Amniotic stem cell (primary cell): Measurements from ENCODE around the gene RAB7B.

Source experiments
- DNase-seq: peaks from one replicate; lab custom pipeline; 2025; lab: John Stamatoyannopoulos, UW

RAB7B gene

DNA sequence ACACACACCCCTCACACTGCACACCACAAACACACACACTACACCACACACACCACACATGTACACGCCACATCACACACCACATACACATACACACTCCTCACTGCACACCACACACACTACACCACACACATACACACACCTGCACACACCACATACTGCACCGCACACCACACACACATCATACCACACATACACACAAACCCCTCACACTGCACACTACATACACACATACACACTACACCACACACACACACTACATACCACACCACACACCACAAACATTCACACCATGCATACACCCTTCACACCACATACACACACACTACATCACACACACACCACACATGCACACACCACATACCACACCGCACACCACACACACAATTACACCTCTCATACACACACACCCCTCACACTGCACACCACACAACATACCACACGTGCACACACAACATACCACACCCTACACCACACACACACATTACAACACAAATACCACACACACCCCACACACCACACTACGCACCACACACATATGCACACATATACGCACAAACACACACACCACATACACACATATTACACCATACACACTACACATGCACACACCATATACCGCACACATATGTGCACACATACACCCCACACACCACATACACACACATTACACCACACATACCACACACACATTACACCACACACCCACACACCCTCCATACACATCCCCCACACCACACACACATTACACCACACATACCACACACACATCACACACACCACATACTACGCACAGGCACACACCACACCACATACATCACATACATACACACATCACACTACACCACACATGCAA lies 29.6 kb downstream of the RAB7B start:
- no peak for DNase-seq

DNA sequence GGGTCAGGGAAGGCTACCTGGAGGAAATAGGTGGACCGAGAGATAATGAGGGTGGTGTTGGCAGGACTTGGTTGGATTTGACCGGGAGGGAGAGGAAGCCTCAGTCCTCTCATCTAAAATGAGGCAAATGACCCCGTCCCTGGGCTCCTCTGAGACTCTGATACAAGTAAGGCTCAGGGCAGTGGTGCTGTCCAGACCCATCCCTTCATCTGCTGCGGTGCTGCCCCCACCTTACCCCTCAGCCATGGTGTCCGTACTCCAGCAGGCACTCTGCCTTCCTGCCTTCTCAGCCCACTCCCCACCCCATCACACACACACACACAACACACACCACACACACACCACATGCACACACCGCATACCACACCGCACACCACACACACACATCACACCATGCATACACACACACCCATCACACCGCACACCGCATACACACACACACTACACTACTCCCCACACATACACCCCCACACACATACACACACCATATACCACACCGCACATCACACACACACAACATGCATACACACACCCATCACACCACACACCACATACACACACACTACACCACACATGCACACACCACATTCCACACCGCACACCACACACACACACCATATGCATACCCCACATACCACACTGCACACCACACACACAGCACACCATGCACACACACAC lies 30.6 kb downstream of the RAB7B start:
- no peak for DNase-seq

DNA sequence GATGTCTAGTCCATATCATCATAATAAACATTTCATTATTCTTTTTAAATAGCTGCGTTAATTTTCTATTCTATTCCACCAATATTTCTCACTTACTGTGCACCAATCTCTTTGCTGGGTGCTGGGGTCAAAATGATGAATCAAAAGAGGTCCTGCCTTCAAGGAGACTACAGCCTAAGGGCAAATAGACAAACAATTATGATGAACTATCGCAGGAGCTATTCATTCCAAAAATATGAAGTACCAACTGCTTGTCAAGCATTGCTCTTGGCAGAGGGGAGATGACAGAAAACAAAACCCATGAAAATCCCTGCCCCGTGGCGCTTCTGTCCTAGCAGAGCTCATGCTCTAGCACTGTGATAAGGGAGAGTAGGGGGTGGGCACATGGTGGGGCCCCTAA lies 31.1 kb downstream of the RAB7B start:
- no peak for DNase-seq

DNA sequence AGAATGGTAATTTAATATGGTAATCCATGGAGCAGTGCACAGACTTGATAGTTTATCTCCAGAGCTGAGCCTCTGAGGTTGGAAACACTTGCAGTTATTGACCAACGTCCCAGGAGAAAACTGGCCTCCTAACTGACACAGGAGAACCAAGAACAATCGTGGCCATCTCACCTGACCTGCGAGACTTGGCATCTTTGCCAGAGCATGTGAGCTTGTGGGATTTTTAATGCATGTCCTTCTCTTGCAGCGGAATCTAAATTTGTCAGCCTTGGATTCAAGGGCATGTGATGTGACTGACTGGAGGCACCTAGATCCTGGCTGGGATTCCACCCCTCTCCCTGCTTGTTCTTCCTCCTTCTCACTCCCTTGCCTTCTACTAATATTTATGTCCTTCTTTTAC lies 32.1 kb downstream of the RAB7B start:
- DNase-seq: no peak

DNA sequence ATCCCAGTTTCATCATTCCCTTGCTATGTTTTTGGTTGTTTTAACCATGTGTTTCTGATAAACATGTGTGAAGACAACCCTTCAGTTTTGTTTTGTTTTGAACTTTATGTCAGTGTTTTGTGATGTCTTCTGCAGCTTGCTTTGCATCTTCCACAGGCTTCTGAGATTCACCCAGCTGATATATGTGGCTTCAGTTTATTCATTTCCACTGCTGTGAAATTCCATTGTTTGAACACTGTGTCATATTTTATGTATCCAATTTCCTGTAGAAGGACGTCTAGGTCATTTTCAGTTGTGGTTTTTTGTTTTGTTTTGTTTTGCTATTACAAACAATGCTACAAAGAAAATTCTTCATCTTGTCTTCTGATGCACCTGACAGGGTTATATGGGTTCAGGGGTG lies 32.7 kb downstream of the RAB7B start:
- DNase-seq: no peak

DNA sequence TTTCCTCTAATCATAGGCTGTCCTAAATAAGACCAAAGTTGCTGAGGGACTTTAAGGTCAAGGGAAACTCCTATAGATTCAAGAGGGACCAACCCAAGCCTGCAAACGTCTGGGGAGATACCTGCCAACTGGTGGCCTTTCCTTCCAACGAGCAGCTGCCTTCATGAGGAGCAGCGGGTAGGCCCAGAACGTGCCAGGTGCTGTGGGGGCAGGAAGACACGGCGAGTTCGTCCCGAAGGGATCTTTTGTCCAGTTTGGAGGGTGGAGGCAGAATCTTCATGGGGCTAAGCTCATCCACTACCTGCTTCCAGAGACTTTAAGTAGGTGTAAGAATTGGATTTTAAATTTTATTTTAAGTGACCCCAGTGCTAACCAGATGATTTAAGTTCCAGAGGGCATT lies 34.0 kb downstream of the RAB7B start:
- DNase-seq: no peak

DNA sequence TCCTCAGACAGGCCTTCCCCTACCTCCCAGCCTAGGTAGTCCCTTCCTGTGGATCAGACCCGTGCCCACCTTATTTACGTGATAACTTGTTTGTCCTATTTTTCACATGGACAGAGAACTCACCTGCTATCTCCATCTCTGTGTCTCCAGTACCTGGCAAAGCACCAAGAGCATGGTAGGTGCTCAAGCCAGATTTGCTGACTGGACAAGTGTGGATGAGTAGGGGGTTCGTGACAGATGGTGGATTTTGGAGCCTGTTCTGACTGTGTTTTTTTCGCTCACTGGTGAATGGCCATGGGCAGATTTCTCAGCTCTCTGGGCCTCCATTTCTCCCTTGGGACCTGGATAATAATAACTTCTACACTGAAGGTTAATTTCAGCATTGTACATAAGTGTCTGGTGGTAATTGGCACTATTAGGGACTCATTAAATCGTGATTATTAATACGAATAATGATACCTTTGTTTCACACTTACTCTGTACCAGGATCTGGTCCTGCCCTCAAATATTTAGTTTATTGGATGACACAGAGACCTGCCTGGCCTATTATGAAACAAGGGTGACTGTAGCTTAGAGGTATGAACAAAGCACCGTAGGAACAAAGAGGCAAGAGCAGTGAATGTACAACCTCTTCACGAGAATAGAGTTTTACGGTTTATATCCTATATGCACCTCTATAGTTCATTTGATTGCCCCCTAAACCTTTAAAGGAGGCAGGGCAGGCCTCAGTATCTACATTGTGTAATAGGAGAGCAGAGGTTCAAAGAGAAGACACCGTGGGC lies 35.5 kb downstream of the RAB7B start:
- DNase-seq: no peak

DNA sequence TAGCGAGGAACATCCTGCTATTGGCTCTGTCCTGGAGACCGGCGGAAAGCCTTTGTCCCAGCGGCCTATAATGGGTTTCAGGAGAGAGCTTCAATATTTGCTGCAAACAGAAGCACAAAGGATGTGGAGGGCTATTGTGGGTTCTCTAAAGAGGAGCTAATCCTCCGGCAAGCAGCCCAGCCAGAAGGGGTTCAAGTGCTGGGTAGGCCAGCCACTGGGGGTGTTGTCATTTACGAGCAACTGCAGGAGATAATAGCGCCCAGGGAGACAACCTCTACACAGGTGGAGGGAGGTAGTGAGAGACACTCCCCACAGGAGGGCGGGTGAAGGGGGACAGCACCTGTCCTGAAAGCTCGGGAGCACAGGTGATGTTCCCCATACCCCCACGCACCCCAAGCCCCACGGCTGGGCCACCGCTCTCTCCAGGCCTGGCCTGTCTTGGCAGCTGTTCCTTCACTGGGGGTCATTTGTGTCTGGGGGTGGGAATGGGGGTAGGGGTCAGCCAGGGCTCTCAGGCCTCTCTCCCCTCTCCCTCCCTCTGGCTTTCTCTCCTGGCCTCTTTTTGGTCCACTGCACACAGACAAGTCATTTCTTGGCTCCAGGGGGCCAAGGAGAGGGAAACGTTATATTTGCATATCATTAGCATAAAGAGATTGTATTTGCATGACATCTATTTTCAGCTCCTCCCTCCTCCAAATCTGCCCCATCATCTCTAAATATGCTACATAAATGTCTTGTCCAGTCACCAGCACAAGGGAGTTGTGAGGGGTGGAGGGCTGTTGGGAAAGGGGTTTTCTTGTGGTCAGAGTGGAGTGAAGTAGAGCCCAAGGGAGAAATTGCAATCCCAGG lies 37.9 kb downstream of the RAB7B start:
- no peak for DNase-seq

DNA sequence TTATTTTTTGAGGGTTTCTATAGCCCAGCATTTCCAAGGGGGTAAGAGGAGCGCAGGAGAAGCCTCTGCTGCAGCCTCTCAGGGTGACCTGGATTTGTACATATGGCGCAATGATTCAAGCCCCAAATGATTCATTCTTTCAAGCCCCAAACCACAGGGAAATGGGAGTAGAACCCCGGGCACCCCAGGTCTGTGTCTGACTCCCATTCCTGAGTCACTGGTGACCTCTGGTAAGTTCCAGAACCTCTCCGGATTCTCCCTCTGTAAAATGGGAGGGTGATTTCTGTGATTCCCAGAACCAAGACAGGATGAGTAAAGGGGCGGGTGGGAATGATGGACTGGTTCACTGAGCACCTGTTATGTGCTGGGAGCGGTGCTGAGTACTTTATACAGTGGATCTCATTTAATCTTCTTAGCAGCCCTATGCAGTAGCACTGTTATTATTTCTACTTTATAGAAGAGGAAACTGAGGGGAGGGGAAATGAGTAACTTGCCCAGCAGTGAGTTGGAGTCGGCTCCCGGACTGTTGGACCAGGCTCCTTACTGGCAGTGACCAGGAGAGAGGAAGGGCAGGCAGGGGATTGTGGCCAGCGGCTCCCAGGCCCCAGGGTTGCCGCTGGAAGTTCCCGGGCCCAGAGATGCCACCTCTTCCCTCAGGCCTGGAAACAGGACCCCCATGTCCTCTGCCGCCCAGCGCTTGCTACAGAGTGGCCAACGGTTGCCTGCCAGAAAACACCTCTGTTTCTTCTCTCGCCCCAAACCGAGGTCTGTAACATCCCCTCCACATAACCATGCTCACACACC lies 39.6 kb downstream of the RAB7B start:
- no peak for DNase-seq

DNA sequence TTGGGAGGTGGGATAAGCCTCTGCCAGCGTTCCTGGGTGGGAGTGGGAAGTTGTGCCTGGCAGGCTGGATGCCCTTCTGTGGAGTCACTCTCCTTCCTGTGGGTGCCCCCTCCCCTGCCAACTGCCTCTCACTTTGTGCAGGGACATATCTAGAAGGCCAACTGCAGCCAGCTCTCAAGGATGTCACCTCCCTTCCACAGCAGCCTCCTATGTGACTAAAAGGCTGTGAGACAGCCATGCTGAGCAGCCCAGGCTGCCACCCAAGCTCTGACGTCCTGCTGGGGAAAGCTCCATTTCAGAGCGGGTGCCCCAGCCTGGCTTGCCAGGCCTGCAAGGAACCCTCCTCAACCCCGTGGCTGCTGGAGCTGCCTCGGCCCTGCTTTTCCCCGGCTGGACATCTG lies 40.4 kb downstream of the RAB7B start:
- no peak for DNase-seq

DNA sequence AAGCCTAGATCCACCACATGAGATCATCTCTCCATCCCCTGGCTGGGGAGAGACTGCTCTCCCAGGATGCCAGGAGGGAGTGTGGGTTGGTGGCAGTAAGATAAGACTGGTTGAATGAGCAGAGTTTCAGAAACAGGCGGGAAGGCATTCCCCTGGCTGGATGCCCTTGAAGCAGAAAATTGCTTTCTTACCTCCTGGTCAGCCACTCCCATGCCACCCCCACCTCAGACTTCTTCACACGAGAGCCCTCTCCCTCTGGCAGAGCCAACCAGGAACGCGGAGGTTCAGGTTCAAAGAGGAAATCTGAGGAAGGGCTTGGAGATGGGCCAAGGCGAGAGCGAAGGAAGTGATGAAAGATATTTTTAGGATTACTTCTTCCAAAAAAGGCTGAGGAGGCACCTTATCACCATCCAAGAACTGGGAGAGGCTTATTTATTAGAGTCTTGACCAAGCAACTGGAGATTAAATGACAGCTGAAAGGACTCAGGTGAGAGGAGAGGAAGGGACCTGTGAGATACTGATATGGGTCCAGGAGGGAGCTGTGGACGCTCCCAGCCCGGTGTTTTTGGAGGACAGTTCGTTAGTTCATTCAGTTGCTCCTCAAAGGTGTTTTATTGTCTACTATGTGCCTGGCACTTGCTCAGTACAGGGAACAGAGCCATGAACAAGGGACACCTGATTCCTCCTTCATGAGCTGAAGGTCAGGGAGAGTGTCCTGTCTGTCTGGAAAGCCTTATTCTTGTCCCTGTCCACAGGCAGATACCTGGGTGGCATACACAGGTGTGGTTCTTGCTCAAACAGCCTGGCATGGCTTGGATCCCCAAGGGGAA lies 41.0 kb downstream of the RAB7B start:
- DNase-seq: no peak

DNA sequence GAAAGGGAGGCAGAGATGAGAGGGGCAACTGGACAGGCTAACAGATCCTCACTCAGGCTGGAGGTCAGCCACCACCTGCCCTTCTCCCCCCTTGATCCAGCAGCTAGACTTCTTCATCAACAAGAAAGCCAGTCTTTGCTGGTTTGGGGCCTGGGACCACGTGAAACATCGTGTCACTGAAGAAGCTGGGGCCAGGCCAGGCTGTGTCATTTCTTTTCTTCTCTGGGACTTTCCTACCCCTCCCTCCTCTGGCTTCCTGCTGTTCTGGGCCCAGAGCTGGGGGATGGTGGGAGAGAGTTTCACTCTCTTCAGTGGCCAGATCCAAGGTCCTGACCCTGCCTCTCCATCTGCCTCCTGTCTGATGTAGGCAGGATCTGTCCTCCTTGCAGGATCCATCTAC lies 41.8 kb downstream of the RAB7B start:
- no peak for DNase-seq

DNA sequence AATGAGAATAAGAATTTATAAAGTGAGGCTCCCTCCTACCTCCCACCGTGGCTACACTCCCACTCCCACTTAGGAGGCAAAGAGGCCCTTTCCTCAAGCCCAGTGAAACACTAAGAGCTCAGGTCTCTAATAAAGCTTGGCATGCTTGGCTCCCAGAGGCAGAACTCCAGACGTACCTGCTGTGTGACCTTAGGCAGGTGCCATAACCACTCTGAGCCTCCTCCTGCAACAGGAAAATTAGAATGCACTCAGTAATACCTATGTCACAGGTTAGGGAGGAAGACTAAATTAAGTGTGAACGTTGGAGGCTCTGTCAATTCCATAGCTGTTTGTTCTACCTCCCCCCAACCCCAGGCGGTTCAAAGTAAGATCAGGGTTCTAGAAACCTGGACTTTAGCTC lies 43.4 kb downstream of the RAB7B start:
- no peak for DNase-seq

DNA sequence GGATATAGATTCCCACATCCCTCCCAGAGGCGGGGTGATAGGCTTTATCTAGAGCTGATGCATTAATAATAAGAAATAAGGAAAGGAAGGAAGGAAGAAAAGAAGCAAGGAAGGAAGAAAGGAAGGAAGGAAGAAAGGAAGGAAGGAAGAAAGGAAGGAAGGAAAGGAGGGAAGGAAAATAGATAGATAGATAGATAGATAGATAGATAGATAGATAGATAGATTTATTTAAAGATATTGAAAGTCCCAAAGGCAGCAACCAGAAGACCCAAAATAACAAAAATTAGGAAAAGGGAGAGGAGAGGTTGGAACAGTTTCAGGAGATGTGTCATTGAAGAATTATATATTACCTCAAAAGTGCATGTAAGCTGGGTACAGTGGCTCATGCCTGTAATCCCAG lies 47.7 kb downstream of the RAB7B start:
- no peak for DNase-seq

DNA sequence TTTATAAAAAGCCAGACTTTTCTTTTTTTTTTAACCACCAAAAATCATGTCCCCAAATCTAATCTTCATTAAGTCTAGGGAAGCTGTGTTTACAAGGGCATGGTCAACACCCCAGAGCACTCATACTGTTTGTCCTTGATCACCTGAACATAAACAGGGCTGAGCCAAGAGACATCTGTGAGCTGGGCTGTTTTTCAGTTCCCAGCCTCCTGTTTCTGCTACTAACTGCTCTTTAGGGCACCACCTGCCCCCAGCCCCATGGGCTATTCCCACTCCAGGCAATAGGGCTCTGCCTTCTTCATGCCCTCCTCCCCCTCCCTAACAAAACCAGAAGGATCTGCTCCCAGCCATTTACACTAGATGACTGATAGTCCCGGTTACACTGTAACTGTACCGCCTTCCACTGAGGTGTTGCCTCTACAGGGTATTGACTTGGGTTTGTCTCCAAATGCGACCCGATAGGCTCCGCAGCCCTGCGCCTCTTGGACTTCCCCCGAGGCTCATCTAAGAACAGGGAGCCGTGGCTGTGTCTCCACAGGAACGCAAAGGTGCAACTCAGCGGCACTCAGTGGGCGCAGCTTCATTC lies 48.3 kb downstream of the RAB7B start:
- no peak for DNase-seq

DNA sequence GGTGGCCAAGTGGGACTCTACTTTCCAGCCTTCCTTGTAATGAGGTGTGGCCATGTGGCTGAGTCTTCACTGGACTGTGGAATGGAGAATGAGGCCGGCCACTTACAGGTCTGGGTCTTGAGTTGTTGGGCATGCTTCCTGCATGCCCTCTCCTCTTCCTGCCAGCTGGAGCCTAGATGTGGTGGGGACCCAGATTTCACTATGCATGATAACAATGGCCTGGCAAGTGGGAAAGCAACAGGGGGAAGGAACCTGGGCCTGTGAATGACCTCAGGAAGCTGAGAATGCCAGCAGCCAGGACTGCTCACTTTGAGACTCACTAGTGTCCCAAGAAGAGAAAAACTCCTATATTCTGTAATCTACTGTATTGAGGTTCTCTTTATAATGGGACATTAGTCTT lies 51.4 kb downstream of the RAB7B start:
- no peak for DNase-seq

DNA sequence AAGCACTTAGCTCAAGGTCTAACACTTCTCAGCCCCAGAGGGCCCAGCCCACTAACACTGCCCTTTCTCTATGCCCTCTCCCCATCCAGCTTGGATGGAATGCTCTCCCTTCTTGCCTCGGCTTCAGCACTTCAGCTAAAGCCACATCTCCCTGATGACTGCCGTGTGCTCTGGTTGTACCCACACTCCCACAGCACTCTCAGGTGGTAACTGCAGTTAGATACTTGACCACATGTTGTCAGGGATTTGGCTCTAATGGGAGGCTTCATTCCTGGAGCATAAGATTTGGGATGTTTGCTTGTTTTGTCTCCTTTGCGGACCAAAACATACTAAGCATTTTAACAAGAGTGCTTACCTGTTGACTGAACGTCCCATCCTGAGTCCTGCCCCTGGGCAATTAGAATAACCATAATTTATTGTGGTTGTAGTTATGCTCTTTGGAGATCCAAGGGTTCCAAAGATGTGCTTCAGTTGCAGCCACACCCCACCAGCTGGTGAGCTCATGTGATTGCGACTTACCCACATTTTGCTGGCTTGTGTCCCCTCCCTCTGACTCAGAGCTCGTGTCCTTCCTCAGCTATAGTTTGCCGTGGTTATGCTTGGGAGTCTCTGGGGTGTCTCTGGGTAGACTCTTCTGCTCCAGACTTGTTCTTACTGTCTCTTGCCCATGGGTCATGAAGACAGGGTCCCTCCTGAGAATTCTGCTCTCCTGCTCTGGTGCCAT lies 52.2 kb downstream of the RAB7B start:
- DNase-seq: no peak

DNA sequence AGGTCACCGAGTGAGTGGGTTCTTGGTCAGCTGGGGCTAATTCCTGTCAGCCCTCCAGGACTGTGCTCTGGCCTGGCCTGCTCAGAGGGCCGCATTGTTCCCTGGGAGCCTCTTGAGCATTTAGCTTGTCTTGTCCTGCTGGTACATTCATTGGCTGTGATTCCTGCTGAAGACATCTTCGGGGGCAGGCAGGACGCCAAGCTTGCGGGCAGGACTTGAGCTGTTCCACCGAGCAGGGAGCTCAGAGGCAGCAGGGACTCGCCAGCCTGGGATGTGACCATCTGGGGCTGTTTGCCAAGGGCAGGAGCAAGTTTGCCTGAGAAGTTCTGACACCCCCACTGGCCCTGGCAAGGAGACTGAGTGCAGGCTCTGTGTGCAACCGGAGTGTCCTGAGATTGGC lies 52.9 kb downstream of the RAB7B start:
- no peak for DNase-seq

DNA sequence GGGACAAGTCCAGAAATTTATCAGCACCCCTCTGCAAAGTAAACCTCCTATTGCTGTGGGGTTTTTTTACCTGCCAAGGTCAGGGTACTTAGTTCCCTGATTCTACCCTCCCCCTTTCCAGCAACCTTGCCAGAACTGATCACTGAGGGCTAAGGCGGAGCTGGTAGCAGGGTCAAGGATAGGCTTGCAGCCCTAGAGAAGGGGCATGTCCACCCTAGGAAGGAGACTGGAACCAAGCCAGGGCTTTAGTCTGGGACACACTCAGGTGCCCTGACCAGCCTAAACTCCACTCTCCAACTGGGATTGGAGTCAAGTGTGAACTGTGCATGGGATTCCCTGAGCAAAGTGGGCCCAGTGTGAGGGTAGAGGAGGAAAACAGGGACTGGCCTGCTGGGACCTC lies 53.4 kb downstream of the RAB7B start:
- no peak for DNase-seq
